Omental fat pad (tissue), 4 donors: ENCODE results near the gene TMEM94. TPM values are rescaled to one million over a fixed set of nuclear protein-coding genes. Genes with fewer than 3 reads are reported as not detected.

Experiments
- ATAC-seq: fragments of 150-250 bp; one replicate; pipeline ENCODE4 v1.9.1; 2016; ENCODE audit warnings: mild to moderate bottlenecking, moderate library complexity; ENCODE audit not compliant: low FRiP score
- DNase-seq: peaks from one replicate; pipeline ENCODE4 v3.0.0-alpha.2; 2019; ENCODE audit warnings: low spot score
- total RNA-seq, 4 donors: library from RNA; depleted of rRNA; stranded (reverse); fragments of >200 nt; gene quantifications; one replicate each; pipeline ENCODE4 v1.1.0, GENCODE V29; 2016
- TF ChIP-seq, protein P1 (sequence below), 3 donors: fragments of 450-650 bp; IDR thresholded peaks; one replicate each; pipeline ENCODE4 v1.5.1; 2016 to 2017; ENCODE audit warnings: antibody characterized with exemption in 3 of 3, mild to moderate bottlenecking in 3 of 3, moderate library complexity in 2 of 3

Gene TMEM94
- total RNA-seq, 4 donors from 2014 or later: 27.9 to 66.0 (median 46.1) TPM

DNA sequence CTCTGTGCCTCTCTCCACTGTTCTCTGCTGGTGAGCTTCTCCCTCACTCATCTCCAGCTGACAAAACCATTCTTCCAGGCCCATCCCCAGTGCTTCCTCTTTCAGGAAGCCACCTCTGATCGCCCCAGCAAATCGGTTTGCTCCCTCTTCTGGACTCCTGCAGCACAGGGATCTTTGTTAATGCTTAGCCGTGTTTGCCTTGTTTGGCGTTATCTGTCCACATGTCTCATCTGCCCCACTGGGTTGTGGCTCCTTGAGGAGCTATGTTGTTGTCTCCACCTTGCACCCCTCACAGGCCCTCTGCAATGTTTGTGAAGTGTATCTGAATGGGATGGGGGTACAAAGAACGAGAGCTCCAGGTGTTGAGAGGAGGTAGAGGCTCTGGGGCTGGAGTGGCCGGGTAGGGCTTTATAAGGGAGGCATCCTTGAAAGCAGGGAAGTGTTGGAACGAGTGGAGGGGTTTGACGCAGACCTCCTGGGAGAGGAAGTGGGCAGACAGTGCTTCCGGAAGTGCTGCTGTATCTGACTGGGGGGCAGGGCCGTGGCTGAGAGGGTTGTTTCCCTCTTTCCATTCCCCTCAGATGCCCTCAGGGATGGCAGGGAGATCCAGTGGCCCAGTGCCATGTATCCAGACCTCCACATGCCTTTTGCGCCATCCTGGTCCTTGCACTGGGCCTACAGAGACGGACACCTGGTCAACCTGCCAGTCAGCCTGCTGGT is 31.1 kb downstream of the TMEM94 start:
- TF ChIP-seq, protein P1, sequence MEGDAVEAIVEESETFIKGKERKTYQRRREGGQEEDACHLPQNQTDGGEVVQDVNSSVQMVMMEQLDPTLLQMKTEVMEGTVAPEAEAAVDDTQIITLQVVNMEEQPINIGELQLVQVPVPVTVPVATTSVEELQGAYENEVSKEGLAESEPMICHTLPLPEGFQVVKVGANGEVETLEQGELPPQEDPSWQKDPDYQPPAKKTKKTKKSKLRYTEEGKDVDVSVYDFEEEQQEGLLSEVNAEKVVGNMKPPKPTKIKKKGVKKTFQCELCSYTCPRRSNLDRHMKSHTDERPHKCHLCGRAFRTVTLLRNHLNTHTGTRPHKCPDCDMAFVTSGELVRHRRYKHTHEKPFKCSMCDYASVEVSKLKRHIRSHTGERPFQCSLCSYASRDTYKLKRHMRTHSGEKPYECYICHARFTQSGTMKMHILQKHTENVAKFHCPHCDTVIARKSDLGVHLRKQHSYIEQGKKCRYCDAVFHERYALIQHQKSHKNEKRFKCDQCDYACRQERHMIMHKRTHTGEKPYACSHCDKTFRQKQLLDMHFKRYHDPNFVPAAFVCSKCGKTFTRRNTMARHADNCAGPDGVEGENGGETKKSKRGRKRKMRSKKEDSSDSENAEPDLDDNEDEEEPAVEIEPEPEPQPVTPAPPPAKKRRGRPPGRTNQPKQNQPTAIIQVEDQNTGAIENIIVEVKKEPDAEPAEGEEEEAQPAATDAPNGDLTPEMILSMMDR (IDR thresholded peaks at IDR 0.05): no peak
- ATAC-seq (no peak), DNase-seq (no peak)

DNA sequence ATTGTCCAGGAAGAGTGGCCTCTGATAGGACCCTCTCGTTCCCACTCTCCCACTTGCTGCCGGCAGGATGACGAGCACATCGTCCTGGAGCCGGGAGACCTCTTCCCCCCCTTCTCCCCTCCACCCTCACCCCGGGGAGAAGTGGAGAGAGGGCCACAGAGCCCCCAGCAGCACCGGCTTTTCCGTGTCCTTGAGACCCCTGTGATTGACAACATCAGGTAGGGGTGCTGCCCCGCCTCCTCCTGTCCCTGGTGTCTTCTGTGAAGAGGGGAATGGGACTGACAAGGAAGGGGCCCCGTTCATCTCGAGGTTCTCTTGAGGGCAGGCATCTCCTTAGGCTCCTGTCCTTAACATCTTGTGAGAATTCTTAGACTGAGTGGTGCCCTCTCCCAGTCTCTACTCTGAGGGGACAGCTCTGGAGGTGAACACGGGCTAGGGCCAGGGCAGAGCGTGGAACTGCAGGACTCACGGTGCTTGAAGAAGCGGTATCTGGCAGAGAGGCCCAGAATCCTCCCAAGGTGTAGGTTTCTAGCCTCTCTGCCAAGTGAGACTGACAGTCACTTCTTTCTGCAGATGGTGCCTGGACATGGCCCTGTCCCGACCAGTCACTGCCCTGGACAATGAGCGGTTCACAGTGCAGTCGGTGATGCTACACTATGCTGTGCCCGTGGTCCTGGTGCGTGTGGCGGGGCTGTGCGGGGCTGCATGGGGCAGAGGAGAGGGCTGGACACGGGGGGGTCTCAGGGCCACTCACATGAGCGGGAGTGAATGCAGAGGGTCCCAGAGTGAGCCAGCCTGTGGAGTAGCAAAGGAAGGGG is 32.5 kb downstream of the TMEM94 start:
- no peak for ATAC-seq
- TF ChIP-seq, protein P1 (IDR thresholded peaks at IDR 0.05): no peak
- DNase-seq: no peak

DNA sequence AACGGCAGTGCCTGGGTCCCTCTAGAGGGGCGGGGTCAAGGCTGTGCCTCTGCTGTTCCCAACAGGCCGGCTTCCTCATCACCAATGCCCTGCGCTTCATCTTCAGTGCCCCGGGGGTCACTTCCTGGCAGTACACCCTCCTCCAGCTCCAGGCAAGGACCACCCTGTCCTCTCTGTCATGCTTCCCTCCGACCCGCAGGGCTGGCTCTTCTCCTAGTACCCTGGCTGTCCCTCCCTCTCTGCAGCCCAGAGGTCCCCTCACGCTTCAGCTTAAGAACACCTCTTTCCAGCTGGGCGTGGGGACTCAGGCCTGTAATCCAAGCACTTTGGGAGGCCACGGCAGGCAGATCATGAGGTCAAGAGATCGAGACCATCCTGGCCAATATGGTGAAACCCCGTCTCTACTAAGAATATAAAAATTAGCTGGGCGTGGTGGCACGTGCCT is 33.1 kb downstream of the TMEM94 start:
- TF ChIP-seq, protein P1 (IDR thresholded peaks at IDR 0.05): no peak

DNA sequence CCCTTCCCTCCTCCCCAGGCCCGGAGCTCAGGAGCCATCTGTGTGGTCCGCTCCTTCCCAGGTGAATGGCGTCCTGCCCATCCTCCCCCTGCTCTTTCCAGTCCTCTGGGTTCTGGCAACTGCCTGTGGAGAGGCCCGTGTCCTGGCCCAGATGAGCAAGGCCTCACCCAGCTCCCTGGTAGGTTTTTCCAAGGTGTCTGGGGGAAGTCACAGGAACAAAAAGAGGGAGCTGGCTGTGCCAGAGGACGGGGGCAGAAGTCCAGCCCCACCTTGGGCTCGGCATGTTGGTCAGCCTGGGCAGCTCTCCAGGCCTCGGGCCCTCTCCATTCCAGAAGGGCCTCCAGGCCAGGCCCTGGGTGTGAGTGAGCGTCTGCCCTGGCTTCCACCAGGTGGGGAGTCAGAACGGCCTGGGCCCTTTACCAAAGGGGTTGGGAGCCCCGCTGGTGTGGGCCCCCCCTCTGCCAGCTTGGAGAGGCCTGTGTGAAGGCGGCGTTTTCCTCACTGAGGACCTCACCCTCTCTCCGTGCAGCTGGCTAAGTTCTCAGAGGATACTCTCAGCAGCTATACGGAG is 33.8 kb downstream of the TMEM94 start:
- TF ChIP-seq, protein P1 (IDR thresholded peaks at IDR 0.05): no peak
- DNase-seq (no peak), ATAC-seq (no peak)

More for the DNA sequence above, 33.1 kb downstream of the TMEM94 start:
- ATAC-seq: no peak
- no peak for DNase-seq

DNA sequence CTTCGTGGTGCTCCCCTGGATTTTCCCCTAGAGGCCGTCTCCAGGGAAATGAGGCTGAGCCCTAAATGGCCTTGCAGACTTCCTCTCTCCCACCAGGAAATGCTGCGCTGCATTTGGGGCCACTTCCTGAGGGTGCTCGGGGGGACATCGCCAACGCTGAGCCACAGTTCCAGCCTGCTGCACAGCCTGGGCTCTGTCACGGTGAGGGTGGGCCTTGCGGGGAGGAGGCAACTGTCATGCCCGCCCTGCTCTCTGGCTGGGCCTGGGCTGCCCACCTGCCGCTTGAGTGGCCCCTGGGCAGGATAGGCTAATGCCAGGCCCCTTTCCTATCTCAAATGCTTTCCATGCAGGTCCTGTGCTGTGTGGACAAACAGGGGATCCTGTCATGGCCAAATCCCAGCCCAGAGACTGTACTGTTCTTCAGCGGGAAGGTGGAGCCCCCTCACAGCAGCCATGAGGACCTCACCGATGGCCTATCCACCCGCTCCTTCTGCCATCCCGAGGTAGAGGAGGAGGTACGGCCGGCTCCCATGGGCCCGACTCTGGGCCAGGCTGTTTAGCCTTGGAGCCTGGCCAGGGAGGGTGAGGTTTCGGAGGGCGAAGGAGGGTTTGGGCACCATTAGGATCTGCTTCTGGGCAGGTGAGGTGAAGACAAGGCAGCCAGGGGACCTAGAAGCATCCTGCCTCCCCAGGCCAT is 34.7 kb downstream of the TMEM94 start:
- DNase-seq: no peak

DNA sequence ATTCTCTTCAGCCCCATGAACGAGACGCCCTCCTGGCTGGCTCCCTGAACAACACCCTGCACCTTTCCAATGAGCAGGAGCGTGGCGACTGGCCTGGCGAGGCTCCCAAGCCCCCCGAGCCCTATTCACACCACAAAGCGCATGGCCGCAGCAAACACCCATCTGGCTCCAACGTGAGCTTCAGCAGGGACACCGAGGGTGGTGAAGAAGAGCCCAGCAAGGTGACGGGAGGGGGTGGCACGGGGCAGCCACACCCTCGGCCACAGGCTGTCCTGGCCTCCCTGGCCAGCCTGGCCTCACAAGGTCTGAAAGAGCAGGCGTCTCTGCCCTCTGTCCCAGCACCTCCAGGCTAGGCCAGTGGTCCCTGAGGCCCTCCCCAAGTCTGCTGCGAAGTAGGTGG is 35.2 kb downstream of the TMEM94 start:
- no peak for DNase-seq
- ATAC-seq: no peak
- TF ChIP-seq, protein P1 (IDR thresholded peaks at IDR 0.05): no peak

More for the DNA sequence above, 34.7 kb downstream of the TMEM94 start:
- TF ChIP-seq, protein P1 (IDR thresholded peaks at IDR 0.05): no peak
- ATAC-seq: no peak
